HG03442 (cell line): ENCODE results near the gene ELF3.
A peak's percentile ranks its signal among the peaks of the same experiment; 100 is the strongest.
"Not testable (repeated sequence)": the region's sequence is repeated elsewhere in the genome, so short reads cannot be mapped to it uniquely, and the experiment has no call there.

Experiments used
- ATAC-seq: cut with Tn5 transposase; IDR thresholded peaks from one replicate; pipeline ENCODE4 v1.9.1; 2021; ENCODE audit warnings: mild to moderate bottlenecking, moderate library complexity; ENCODE audit not compliant: unreplicated experiment

The ELF3 gene

DNA sequence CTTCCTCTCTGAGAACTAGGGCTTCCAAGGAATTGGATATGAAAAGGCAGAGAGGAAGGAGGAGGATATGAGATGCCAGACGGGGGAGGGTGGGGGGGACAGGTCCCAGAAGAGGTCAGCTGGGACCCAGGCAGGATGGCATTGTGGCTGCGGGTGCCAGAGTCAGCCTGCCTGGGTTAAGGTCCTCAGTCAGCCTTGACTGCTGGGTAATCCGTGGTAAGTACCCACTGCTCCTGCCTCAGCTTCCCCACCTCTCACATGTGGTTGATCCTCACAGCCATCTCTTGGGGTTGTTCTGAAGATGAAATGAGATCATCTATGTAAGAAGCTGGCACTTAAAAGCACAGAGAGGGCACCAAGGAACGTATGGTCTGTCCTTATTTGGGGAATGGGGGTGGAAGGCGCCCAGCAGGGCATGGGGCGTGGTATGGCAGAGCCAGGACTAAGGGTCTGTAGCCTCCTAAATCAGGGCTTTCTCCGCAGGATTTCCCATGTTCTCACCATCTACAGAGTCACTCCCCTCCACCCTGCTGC, 23.8 kb downstream of the ELF3 start:
- ATAC-seq, result no peak

DNA sequence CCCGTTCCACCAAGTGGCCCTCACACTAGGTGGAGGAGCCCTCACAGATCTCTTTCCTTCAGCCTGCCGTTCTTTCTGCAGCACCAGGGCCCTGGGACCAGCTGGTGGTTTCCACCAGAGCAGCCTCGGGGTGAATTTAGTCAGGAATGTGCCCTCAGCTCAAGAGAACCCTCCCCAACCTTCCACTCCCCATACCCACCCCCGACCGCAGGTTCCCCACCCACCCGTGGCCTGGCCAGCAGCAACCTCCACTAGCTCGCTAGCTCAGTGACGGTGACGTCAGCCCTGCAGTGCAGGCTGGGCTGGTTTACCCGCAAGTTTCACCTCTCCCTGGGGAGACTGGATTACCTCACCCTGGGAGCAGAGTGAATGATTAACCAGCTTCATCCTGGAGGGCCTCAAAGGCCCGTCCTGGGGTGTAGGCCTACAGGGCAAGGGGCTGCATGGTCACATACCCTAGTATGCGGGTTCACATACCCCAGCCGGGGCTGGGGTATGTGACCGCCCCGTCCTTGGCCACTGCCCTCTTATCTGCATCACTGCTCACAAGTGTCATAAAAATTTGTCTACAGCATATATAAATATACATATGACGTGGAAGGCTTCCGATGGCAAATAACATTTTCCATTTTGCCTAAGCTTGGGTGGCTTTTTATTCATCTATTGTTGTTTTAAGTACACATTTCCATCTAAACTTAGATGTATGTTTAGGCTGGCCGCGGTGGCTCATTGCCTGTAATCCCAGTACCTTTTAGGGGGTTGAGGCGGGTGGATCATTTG, 24.5 kb downstream of the ELF3 start:
- ATAC-seq, result peak; percentile 70

DNA sequence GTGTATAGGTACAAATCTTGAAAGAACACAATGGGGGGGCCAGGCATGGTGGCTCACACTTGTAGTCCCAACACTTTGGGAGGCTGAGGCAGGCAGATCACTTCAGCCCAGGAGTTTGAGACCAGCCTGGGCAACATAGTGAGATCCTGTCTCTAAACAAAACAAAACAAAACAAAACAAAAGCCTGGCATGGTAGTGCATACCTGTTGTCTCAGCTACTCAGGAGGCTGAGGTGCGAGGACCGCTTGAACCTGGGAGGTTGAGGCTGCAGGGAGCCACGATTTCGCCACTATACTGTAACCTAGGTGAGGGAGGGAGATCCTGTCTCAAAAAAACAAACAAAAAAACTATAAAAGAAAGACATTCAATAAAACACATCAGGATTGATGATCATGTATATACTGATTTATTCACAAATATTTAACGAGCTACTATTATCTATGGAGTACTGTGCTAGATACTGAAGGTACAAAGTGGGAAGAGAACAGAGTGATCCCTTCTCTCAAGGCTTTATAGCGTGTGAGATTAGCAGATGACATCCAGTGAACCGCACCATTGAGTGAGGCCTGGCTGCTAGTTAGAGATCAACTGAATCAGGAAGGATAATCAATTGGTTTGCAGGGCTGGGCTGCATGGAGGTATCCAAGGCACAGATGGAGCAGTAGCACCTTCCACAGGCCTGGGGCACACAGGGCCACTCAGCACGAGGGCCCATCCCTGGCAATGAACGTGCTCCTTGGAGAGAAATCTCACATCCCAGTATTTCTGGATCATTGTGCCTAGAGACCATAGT, 26.4 kb downstream of the ELF3 start:
- no peak for ATAC-seq

DNA sequence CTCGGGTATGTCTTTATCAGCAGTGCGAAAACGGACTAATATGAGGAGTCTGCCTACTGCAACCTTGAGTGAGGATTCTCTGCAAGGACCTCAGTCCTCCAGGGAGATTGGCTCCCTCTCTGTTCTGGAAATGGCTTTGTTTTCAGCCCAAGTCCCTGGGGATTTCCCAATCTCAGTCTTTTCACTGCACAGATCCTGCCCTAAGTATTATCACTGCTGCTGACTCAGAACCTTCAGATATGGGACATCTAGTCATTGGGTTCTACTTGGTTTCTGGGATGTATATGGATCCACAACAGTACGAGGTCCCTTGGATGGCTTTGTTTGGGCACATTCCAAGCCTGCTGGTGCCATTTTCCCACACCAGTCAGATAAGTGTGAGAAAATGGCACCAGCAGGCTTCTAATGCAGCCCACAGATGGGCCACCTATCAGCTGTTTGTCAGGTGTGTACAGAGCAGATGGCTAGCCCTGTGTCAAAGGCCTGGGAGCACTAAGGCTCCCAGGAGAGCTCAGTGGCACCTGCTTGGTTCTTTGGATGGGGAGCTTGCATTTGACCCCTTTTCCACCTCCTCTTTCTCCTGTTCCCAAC, 27.4 kb downstream of the ELF3 start:
- no peak for ATAC-seq

DNA sequence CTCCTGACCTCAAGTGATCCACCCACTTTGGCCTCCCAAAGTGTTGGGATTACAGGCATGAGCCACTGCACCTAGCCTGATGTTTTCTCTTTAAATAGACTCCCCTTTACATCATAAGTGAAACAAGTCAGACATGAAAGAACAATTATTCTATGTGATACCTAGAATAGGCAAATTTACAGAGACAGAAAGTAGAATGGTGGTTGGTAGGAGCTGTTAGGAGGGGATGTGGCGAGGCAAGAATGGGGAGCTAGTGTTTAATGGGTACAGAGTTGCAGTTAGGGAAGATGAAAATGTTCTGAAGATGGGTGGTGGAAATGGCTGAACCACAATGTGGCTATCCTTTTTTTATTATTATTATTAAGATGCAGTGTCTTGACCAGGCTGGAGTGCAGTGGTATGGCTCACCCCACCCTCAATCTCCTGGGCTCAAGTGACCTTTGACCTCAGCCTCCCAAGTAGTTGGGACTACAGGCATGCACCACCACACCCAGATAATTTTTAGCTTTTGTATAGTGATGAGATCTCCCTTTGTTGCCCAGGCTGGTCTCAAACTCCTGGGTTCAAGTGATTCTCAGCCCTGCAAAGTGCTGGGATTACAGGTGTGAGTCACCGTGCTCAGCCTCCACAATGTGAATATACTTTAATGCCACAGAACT, 28.4 kb downstream of the ELF3 start:
- ATAC-seq, result no peak

DNA sequence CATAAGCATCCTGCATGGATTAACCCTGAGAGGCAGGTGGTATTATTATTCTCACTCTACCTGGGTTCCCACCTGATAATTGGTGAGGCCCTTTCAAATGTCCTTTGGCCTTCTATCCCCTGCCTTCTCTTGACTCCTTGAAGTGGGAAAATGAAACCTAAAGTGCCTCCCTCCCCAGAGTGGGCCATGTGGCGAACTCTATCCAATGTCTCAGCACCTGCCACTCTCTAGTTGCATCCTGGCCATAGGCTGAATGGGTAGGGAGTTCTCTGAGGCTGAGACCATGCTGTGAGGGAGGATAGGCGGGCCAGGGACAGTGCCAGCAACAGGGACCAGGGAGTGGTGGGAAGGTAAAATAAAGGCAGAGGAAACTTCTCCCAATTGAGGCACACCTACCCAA, 35.3 kb downstream of the ELF3 start:
- ATAC-seq, result no peak

DNA sequence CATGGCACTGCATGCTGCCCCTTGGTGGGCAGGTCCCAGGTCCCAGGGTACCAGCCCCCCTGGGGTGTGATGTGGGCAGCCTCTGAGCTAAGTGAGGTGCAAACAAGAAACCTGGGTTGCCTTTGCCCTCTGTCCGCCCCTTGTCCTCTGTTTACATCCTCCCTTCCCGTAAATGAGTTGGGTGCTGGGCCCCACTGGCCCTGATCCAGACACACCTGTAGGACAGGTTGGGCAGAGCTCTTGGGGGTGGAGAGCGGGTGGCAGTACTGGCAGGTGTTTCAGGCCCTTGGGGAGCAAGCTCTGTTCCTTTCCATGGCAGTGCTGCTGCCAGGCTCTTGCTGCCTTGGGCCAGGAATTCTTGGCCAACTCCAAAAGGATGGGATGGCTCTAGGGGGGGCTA, 35.8 kb downstream of the ELF3 start:
- no peak for ATAC-seq

DNA sequence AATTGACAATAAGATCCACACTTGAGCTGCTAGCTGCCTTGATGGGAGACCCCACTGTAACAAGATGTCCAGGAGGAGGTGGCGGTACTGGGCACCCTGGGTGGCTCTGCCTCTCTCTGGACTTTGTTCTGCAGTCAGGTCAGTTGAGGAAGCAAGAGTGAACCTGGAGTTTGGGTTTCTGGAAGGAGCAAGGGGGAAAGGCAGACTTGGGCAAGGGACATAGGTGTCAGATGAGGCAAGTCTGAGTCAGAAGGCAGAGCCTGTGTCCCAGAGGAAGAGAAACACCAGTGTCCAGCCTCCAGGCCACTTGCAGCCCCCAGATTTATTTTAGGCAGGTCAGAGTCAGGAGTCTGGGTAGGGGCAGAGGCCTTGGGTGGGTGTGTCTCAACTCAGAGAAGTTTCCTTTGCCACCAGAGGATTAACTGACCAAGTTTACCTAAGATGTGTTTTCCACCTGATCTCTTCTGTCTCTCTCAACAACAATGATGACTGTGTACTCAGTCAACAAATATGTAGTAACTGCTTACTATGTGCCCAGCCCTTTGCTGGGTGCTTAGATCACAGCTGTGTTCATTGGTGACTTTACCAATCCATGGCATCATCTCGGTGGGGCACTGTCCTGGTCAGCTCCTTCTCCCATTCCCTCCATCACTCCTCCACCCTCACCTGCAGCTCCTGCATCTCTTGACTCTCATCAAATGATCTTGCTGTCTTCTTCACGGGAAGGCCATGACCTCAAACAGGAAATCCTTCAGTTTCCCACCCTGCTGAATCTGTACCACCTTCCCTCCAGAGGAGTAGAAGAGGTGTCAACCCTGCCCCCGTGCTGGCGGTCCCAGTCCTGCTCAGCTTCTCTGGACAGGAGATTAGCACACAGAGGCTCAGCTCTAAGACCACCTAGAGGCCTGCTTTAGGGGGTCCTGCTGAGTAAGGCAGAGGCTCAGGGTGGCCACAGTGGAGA, 36.6 kb downstream of the ELF3 start:
- no peak for ATAC-seq

DNA sequence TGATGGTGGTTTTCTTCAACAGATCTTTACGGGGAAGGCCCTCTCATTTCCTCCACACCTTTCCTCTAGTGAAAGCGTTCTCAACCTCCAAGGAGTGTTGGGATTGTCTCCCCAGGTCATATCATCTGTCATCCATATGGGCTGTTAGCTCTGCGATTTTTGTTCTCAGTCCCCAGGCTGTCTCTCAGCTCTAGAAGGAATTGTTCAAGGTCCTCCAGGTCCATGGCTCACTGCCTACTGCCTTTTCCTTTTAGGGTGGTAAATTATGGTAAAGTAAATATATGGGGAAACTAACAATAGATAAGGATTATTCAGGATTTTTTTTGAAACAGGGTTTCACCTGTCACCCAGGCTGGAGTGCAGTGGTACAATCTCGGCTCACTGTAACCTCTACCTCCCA, 37.6 kb downstream of the ELF3 start:
- ATAC-seq, result no peak

DNA sequence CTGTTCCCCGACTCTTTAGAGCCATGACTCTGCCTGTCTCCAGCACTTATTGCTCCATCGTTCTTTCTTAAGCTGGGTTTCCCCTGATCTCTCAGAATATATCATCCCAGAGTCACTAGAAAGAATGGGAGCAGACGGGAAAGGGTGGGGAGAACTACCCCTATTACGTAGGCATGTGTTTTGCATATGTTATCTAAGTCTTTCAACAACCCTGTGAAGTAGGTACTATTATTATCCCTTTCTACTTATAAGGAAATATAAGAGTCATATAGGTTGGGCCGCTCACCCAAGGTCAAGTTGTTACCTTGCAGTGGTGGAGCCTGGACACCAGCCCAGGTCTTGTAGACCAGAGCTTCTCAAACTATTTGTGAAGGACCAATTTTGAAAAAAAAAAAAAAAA, 38.7 kb downstream of the ELF3 start:
- ATAC-seq, result no peak

DNA sequence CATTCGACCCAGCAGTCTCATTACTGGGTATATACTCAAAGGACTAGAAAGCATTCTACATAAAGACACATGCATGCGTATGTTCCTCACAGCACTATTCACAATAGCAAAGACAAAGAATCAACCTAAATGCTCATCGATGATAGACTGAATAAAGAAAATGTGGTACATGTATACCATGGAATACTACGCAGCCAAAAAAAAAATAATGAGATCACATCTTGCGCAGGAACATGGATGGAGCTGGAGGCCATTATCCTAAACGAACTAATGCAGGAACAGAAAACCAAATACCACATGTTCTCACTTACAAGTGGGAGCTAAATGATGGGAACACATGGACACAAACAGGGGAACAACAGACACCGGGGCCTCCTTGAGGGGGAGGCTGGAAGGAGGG, 43.7 kb downstream of the ELF3 start:
- ATAC-seq, result no peak

DNA sequence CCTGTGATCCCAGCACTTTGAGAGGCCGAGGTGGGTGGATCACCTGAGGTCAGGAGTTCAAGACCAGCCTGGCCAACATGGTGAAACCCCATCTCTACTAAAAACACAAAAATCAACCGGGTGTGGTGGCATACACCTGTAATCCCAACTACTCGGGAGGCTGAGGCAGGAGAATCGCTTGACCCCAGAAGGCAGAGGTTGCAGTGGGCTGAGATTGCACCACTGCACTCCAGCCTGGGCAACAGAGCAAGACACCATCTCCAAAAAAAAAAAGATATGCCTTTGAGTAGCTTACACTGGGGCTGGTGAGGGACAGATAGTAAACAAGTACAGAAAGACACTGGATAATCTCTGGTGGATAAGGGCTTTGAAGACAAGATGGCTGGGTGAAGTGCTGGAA, 44.3 kb downstream of the ELF3 start:
- not testable (repeated sequence) for ATAC-seq

DNA sequence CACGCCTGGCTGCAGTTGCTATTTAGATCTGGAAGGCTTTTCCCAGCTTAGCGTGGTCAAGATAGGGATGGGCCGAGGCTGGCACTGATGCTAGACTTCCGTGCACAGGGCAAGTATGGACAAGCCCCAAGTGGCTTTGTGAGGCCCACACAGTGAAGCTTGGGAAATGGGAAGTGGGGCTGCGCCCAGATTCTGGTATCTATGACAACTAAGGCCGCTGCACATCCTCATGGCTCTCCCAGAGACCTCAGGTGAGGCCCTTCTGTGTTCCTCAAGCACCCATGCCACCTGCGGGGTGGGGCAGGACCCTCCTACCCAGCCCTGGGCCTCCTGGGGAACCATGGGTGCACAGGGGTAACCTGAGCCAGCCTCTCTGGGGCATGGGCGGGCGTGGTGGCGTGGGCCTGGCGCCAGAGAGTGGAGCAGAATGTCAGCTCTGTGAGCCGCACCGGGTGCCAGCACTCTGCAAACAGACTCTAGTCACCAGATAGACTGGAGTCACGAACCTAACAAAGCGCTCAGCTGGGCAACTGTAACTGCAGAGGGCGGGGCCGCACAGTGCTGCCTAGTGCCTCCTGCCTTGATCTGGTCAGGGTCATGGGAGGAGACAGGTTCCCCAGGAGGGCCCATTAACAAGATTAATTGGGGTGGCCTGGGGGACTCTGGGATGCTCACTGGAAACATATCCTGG, 46.4 kb downstream of the ELF3 start:
- no peak for ATAC-seq

DNA sequence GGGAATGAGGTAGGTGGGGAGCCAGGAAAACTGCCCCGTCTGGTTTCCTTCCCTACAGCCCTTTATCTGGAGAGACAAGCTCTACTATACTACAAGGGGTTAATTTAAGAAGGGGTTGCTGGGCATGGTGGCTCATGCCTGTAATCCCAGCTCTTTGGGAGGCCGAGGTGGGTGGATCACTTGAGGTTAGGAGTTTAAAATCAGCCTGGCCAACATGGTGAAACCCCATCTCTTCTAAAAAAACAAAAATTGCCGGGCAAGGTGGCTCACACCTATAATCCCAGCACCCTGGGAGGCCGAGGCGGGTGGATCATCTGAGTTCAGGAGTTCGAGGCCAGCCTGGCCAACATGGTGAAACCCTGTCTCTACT, 46.9 kb downstream of the ELF3 start:
- not testable (repeated sequence) for ATAC-seq

DNA sequence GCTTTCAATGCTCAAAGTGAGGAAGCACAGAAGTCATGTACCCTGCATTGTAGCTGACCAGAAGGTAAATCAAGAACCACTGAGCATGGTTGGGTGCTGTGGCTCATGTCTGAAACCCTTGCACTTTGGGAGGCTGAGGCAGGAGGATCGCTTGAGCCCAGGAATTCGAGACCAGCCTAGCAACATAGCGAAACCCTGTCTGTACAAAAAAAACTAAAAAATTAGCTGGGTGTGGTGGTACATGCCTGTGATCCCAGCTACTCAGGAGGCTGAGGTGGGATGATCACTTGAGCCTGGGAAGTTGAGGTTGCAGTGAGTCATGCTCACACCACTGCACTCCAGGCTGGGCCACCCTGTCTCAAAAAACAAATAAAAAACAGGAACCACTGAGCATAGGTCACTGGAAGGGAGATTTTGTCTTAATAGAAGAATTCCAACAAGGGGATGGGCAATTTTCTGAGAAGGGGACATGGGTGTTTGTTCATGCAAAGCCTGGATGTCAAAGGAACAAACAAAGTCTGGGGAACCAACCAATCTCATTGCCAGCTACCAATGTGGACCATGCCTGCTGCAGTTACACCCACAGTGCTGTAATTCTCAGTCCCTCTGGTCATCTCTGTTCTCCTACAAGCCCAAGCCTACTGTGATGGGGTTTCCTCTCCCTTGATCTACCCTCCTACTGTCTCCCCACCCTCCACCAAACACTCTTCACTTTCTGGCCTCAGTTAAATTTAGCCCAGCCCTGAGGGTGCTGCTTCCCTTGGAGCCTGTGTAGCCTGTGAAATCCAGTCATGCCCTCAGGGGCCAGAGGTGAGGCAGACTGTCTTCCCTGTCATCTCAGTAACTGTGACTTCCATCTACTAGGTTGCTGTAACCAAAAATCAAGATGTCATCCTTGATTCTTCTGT, 47.9 kb downstream of the ELF3 start:
- no peak for ATAC-seq

DNA sequence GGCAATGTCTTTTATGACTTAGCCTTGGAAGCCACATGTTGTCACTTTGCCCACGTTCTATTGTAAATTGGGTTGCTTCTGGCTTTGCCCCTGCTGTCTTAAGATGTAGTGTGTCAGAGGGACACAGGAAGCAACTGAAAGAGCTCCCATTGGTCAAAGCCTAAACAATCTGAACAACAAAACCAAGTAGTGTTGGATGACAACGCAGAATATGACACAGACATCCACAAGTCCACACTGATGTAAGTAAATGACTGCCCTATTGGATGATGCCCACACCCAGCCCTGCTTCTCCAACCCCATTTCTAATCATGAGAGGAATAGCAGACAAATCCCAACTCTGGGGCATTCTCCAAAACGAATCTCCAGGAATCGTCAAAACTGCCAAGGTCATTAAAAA, 50.7 kb downstream of the ELF3 start:
- no peak for ATAC-seq

DNA sequence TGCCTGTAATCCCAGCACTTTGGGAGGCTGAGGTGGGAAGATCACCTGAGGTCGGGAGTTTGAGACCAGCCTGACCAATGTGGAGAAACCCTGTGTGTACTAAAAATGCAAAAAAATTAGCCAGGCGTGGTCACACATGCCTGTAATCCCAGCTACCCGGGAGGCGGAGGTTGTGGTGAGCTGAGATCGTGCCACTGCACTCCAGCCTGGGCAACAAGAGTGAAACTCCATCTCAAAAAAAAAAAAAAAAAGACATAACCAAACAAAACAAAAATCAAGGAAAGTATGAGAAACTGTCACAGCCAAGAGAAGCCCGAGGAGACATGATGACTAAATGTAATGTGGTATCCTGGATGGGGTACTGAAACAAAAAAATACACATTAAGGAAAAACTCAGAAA, 51.4 kb downstream of the ELF3 start:
- ATAC-seq, result not testable (repeated sequence)

DNA sequence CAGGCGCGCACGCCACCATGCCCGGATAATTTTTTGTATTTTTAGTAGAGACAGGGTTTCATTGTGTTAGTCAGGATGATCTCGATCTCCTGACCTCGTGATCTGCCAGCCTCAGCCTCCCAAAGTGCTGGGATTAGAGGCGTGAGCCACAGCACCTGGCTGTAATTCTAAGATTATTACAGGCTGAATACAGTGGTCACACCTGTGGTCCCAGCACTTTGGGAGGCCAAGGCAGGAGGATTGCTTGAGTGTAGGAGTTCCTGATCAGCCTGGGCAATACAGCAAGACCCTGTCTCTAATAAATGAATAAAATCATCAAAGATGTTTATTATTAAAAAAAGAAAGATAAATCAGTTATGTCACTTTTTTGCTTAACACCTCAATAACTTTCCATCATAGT, 52.2 kb downstream of the ELF3 start:
- ATAC-seq, result not testable (repeated sequence)

DNA sequence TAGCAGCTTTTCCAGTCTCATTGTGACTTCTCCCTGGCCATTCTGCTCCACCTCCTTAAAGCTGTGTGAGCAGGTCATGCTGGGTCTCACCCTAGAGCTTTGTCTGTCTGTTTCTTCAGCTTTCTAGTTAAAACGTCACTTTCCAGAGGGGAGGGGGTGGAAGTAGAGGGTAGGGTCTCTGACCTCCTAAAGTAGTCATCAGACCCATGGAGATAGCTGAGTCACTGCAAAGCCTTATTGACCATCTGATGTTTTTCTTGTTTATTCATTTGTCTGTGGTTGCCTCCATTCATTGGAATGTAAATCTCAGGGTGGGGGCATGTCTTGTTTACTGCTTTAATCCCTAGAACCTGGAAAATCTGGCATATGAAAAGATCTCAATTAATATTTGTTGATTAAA, 52.7 kb downstream of the ELF3 start:
- ATAC-seq, result no peak
